NAMALWA (cell line): ENCODE measurements around the gene ZCWPW1.
A peak's percentile ranks its signal among the peaks of the same experiment; 100 is the strongest.
"Not testable (repeated sequence)": the region's sequence is repeated elsewhere in the genome, so short reads cannot be mapped to it uniquely, and the experiment has no call there.

ENCODE experiments used
- DNase-seq: peaks from one replicate; pipeline ENCODE4 v3.0.0-alpha.2; 2015; ENCODE audit warnings: low spot score

Gene ZCWPW1

GRCh38 chr7:100456562-100456961, 28.1 kb upstream of the ZCWPW1 start:
- DNase-seq = peak; percentile 30

GRCh38 chr7:100455206-100455605, 26.7 kb upstream of the ZCWPW1 start:
- peak; percentile 51 for DNase-seq

- not testable (repeated sequence) for DNase-seq
These were observed 25.4 kb upstream of the ZCWPW1 start for GRCh38 chr7:100453854-100454253.

- no peak for DNase-seq
These were observed 24.0 kb upstream of the ZCWPW1 start for GRCh38 chr7:100452513-100452912.

- no peak for DNase-seq
These were observed 20.8 kb upstream of the ZCWPW1 start for GRCh38 chr7:100449190-100449795.

- DNase-seq = not testable (repeated sequence)
These were observed 18.9 kb upstream of the ZCWPW1 start for GRCh38 chr7:100447363-100447762.

GRCh38 chr7:100446040-100446439, 17.5 kb upstream of the ZCWPW1 start:
- DNase-seq = no peak

- DNase-seq = peak; percentile 52
These were observed 16.1 kb upstream of the ZCWPW1 start for GRCh38 chr7:100444311-100445278.

GRCh38 chr7:100443096-100443840, 14.8 kb upstream of the ZCWPW1 start:
- DNase-seq = no peak

GRCh38 chr7:100441641-100442535, 13.4 kb upstream of the ZCWPW1 start:
- no peak for DNase-seq

GRCh38 chr7:100439244-100439643, 10.7 kb upstream of the ZCWPW1 start:
- not testable (repeated sequence) for DNase-seq

- not testable (repeated sequence) for DNase-seq
These were observed 10.2 kb upstream of the ZCWPW1 start for GRCh38 chr7:100438731-100439130.

GRCh38 chr7:100438172-100438571, 9.7 kb upstream of the ZCWPW1 start:
- DNase-seq = no peak

GRCh38 chr7:100437150-100438100, 8.9 kb upstream of the ZCWPW1 start:
- no peak for DNase-seq

- peak; percentile 81 for DNase-seq
These were observed 7.2 kb upstream of the ZCWPW1 start for GRCh38 chr7:100435401-100436304.

- peak; percentile 35 for DNase-seq
These were observed 6.0 kb upstream of the ZCWPW1 start for GRCh38 chr7:100434297-100435144.

- DNase-seq = peak; percentile 33
These were observed 5.2 kb upstream of the ZCWPW1 start for GRCh38 chr7:100433592-100434296.

GRCh38 chr7:100433276-100433591, 4.7 kb upstream of the ZCWPW1 start:
- no peak for DNase-seq
